ENCODE data around the gene NR1H2.
"Not testable (repeated sequence)": the region's sequence is repeated elsewhere in the genome, so short reads cannot be mapped to it uniquely, and the experiment has no call there.

The NR1H2 gene

GRCh38 chr19:50347089-50347581, 29.1 kb upstream of the NR1H2 start:
- not testable (repeated sequence) for DNase-seq

- DNase-seq: no peak
These were observed 26.8 kb upstream of the NR1H2 start for GRCh38 chr19:50349277-50350057.

- no peak for DNase-seq
These were observed 24.0 kb upstream of the NR1H2 start for GRCh38 chr19:50352242-50352641.

- not testable (repeated sequence) for DNase-seq
These were observed 22.8 kb upstream of the NR1H2 start for GRCh38 chr19:50353487-50353880.

GRCh38 chr19:50356691-50357177, 19.5 kb upstream of the NR1H2 start:
- no peak for DNase-seq

- DNase-seq: peak; percentile 73 to 92
These were observed 18.8 kb upstream of the NR1H2 start for GRCh38 chr19:50357178-50358100.

GRCh38 chr19:50358483-50359327, 17.6 kb upstream of the NR1H2 start:
- peak; percentile 36 to 71 for DNase-seq

GRCh38 chr19:50359328-50359818, 16.9 kb upstream of the NR1H2 start:
- no peak for DNase-seq

GRCh38 chr19:50361290-50362029, 14.8 kb upstream of the NR1H2 start:
- no peak for DNase-seq

GRCh38 chr19:50362030-50362412, 14.2 kb upstream of the NR1H2 start:
- DNase-seq: no peak

- DNase-seq: no peak
These were observed 13.4 kb upstream of the NR1H2 start for GRCh38 chr19:50362656-50363424.

- no peak for DNase-seq
These were observed 10.6 kb upstream of the NR1H2 start, which contains the start of gene NAPSA for GRCh38 chr19:50365434-50366306. TSS of gene NAPSA (minus strand) at chr19:50365639. CDS start at chr19:50365621, 18 bp downstream.

- DNase-seq: peak; percentile 57 to 84
These were observed 7.3 kb upstream of the NR1H2 start for GRCh38 chr19:50368649-50369570.

GRCh38 chr19:50371914-50372475, 4.3 kb upstream of the NR1H2 start:
- no peak for DNase-seq

- no peak for DNase-seq
These were observed 799 bp downstream of the NR1H2 start for GRCh38 chr19:50377051-50377461.

- DNase-seq: no peak
These were observed 1.3 kb downstream of the NR1H2 start for GRCh38 chr19:50377517-50377916.

- no peak for DNase-seq
These were observed 2.1 kb downstream of the NR1H2 start for GRCh38 chr19:50378169-50378862.

- no peak for DNase-seq
These were observed 2.6 kb downstream of the NR1H2 start for GRCh38 chr19:50378863-50379236.
